HG02973 (cell line): ENCODE data around the gene ZNF322.
"Not testable (repeated sequence)": the region's sequence is repeated elsewhere in the genome, so short reads cannot be mapped to it uniquely, and the experiment has no call there.

ENCODE experiments used
- ATAC-seq: cut with Tn5 transposase; IDR thresholded peaks from one replicate; pipeline ENCODE4 v1.9.1; 2021; ENCODE audit warnings: moderate library complexity; ENCODE audit not compliant: unreplicated experiment

ZNF322 gene, protein sequence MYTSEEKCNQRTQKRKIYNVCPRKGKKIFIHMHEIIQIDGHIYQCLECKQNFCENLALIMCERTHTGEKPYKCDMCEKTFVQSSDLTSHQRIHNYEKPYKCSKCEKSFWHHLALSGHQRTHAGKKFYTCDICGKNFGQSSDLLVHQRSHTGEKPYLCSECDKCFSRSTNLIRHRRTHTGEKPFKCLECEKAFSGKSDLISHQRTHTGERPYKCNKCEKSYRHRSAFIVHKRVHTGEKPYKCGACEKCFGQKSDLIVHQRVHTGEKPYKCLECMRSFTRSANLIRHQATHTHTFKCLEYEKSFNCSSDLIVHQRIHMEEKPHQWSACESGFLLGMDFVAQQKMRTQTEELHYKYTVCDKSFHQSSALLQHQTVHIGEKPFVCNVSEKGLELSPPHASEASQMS

DNA sequence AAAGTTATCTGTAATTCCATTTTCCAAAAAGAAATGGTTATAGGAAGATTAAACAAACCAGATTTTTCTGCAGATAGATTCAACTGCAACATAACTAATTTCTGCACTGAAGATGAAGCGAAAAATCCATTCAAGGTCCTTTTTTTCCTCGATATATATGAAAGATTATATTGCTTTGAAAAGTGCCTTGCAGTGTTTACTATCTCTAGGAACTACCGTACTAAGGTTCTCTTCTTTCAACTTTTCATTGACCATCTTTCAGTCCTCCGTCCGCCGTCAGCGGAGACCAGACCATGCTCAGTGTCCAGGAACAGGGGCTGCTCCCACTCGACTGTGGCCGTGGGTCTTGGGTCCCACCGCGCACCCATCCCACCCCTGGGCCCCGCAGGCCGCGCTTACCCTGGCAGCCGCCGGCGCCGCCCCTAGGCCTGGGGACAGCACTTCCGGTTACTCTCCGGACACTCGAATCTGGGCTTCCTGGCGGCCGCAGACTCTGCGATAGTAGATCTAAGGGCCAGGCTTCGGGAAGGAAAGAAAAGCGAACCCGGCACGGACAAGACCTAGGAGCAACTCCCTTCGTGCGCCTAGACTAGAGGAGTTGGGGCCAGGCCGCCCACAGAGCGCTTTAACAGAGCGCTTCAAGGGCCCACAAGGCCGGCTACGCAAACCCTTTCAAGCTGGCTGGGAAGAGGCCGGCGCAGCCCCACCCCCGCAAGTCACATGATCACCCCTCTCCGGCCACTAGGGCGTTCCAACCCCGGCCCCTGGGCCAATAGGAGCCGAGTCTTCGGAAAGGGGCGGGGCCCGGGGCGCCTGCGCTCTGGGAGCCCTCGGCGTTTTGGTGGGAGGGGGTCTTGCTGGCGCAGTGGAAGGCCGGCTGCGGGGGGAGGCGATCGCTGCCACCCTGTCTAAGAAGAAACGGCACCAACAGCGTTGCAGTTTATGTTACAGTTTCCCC lies at the start of gene ZNF322:
Gene ZNF322 (minus strand): TSS at position 705 of the 958 bp plus-strand sequence. CDS start 21,193 bp downstream, outside the sequence.
- peak; percentile 96 for ATAC-seq

DNA sequence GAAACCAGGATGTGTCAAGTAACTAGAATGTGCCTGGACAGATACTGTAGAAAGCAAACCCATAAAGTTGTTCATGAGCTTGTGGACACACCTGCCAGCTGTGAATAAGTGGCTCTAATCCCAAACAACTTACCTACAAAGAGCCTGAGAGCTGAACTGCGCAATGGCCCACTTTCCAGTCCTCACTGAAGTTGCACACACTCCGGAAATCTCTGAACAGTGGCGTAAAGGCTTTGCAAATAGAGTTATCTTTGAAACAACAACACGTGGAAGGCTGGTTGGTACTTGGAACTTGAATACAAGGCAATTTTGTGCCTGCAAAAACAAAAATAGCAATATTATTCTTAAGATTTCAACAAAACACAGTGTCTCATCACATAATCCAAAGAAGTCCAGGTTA lies 46.2 kb upstream of the ZNF322 start:
- ATAC-seq, result not testable (repeated sequence)

DNA sequence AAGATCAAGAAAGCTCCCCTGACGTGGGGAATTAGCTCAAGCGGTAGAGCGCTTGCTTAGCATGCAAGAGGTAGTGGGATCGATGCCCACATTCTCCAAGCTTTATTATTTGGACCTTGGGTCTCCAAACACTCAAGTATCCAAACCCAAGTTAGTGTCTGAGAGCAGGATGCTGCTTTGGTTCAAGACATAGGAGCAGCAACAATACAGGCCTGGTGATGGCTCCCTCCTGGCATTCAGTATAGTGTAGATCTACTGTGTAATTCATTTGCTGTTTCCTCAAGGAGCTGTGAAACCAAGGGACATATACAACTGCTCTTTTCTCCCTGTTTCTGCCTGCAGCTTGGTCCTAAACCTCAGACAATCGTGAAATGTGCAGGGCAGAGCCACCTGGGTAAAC lies 45.8 kb upstream of the ZNF322 start:
- not testable (repeated sequence) for ATAC-seq

DNA sequence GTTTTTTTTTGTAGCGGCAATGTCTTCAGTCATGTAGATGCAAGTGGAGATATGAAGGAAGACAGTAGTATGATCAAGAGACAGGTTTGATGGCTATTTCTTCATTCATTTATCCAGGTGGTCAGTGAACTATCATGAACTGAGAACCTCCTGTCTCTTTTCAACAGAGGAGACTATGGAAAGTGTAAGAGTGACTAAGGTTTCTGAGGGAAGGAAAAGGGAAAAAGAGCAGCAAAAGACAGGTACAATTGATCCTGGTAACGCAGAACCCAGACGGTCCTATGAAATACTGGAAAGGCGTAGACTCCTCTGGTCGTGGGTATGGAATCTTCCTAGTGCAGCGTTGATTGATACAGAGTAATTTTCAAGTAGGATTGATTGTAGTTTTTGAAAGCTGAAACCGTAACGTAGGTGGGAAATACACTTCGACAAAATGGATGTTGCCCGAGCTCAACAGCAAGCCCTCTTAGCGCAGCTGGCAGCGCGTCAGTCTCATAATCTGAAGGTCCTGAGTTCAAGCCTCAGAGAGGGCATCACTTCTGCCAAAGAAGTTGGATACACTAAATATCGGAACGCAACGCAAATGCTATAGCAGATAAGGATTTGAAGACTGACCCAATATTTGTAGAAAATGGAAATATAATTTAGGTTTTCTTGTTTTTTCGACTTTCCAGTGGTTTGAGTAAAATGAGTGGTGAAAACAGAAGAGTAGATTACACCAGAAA lies 41.6 kb upstream of the ZNF322 start:
- ATAC-seq, result not testable (repeated sequence)

DNA sequence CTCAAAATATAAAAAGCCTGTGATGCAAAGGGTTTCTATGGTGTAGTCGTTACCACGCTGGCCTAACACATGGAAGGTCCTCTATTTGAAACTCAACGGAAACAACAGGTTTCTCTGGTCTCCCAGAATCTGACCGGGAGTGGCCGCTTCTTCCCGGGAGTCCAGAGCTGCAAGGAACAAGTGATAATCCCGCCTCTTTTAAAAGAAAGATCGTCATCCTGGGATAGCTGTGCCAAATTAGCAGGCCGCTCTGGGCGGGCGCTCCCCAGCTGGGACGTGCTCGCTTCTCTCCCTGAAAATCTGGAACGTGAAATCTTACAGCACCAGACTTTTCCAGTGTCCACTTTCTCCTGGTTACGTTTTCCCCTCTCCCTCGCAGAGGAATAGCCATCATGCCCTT lies 38.0 kb upstream of the ZNF322 start:
- not testable (repeated sequence) for ATAC-seq

DNA sequence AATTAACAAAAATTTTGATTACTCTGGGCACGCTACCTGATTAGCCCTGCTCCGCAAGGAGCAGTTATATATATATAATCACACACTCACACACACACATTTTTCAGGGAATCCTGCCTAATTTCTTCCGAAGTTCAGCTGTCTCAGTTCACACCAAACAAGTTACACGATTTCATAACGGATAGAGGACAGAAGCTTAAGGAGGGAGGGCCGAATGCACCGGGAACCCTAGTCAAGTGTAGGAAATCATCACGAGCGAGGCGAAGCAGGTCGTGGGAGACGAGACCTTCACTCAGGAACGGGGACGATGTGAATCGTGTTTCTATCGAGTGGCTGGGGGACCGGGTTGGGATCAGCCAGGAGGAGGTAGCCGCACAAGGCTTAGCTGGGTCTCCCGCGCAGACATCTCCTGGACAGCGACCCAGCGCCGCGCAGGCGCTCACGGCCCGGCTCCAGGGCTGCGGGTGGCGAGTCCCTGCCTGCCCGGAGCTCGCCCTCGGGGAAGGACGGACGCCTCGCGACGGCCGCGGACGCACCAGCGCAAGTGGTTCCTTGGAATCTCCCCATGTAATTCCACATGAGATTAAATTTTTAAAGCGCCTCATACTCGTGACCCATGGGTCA lies 29.9 kb upstream of the ZNF322 start:
- ATAC-seq, result not testable (repeated sequence)

DNA sequence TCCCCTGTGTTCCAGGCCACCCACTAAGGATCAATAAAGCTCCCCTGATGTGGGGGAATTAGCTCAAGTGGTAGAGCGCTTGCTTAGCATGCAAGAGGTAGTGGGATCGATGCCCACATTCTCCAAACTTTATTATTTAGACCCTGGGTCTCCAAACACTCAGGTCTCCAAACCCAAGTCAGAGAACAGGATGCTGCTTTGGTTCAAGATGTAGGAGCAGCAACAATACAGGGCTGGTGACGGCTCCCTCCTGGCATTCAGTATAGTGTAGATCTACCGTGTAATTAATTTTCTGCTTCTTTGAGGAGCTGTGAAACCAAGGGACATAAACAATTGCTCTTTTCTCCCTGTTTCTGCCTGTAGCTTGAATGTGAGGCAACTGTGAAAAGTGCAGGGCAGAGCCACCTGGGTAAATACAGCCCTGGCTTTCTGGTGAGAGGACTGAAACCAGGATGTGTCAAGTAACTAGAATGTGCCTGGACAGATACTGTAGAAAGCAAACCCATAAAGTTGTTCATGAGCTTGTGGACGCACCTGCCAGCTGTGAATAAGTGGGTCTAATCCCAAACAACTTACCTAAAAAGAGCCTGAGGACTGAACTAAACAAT lies 23.0 kb upstream of the ZNF322 start:
- ATAC-seq, result not testable (repeated sequence)

DNA sequence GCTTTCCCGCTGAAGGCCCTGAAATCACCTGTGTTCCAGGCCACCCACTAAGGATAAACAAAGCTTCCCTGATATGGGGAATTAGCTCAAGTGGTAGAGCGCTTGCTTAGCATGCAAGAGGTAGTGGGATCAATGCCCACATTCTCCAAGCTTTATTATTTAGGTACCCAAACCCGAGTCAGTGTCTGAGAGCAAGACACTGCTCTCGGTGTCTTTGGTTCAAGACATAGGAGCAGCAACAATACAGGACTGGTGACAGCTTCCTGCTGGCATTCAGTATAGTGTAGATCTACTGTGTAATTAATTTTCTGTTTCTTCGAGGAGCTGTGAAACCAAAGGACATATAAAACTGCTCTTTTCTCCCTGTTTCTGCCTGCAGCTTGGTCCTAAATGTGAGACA lies 13.7 kb upstream of the ZNF322 start:
- ATAC-seq, result not testable (repeated sequence)

DNA sequence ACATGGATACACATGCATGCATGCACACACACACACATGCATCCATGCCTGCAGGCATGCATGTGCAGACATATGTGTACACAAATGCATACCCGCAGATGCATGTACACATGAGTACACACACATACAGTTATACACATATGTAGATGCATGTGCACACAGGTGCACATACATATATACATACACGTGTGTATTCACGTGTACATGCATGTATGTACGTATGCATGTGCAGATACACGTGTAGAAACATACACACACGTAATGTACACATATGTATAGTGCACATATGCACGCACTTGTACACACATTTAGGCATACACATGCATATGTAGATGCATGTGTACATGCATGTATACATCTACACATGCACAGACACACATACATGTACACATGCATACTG lies 11.0 kb upstream of the ZNF322 start:
- ATAC-seq, result not testable (repeated sequence)

DNA sequence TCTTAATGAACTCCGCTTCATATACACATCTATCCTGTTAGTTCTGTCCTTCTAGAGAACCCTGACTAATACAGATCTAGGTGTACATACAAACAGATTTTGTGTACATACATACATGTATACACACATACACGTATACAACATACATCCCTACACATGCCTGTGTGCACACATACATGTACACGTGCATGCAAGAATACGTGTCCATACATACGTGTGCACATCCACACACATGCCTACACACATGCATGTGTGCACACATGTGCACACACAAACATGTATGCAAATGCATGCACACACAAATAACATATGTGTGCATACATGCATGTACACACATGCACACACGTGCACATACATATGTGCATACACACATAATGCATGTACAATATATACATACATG lies 10.5 kb upstream of the ZNF322 start:
- not testable (repeated sequence) for ATAC-seq

DNA sequence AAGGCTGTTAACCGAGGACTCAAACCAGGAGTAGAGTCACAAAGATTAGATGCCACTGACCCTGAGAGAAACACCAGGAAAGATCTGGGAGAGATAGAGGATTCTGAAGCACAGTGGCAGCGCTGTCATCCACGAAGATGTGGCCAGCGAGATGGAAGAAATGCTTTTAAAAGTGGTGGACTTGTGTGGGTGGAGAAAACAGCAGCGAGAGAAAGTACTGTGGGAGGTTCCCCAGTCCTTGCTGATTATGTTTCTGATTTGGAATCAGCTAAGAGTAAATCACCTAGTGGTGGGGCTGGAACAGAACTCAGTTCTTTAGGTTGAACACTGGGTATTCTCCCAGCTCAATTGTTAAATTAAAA lies 435 bp upstream of the ZNF322 start:
- peak; percentile 40 for ATAC-seq

DNA sequence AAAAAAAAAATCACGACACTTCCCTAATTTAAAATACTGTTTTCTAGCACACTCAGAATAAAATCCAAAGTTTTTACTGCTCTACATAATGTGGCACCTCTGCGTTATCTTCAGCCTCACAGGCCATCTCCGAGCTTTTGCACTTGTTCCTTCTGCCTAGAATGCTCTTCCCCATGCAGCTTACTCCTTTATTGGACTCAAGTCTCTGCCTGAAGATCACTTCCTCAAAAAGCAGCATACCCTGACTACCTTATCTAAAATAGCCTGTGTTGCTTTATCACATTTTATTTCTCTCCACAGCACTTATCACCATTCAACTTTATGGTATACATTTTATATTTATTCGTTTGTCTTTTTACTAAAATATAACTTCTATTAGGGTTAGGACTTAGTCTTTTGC lies 2.3 kb downstream of the ZNF322 start:
- no peak for ATAC-seq

DNA sequence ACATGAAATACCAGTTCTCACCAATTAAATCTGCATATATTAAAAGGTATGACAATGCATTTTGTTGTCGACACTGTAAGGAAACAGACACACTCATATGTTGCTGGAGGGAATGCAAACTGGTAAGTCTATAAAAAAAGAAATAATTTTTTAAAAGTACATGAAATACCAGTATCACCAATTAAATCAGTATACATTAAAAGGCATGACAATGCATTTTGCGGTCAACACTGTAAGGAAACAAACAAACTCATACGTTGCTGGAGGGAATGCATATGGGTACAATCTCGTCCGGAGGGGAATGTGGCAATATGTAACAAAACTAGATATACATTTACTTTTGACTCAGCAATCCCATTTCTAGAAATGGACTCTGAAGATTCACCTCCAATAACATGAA lies 6.5 kb downstream of the ZNF322 start:
- ATAC-seq, result no peak

DNA sequence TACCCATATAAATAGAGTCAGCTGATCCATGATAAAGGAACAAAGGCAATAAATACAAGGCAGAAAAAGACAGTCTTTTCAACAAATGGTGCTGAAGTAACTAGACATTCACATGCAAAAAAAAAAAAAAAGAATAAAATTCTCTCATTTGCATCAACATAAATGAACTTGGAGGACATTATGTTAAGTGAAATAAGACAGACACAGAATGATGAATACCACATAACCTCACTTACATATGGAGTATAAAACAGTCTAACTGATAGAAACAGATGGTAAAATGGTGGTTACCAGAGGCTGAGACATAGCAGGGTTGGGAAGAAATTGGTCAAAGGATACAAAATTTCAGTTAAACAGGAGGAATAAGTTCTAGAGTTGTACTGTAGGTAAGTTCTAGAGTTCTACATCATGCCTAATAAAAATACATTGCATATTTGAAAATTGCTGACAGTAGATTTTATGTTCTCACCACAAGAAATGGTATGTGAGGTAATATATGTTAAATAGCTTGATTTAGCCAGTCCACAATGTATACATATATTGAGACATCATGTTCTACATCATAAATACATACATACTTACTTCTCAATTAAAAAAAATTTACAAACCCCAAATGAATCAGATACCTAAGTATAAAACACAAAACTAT lies 8.3 kb downstream of the ZNF322 start:
- ATAC-seq, result no peak

DNA sequence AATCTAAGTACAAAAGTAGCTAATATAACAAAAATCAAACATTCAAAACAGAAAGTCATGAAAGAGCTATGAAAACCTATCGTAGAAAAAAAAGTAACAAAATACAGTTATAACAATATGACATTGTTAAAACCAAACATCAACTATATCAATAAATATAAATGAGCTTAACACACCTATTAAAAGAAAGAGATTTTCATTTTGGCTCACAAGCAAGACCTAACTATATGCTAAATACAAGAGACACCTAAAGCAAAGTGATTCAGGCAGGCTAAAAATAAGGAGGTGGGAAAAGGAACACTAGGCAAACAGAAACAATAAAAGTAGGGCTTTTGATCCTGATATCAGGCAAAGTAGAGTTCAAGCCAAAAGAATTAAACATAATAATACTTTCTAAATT lies 13.5 kb downstream of the ZNF322 start:
- no peak for ATAC-seq

DNA sequence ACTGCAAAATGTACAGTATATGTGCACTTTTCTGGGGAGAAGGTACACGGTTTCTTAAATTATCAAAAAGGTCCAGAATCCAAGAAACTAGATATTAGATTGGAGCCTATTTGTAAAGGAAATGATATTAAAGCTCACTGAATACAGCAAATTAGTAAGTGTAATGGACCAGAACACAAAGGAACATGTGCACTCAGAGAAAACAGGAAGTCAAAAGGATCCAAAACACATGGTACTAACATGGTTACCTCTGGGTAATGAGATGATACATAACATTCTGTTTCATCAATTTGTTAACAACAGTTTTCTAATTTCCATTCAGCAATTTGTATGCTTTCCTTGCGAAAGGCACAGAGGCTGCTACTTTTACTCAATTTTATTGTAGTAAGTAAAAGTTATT lies 18.7 kb downstream of the ZNF322 start:
- ATAC-seq, result no peak

DNA sequence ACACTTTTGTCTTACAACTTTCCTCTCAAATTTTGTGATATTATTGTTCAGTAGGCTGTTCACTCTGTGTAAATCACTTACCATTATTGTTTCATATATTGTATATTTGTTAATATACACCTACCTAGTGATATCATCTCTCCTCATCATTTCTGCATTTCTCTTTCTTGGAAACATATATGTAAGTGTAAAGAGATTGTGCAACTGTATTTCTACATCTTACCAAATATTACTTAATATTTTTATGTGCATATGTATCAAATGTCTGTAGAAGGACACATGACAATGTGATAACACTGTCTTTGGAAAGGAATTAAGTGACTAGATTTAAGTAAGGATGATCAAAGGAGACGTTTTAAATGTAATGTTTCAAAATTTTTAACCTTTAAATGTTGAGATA lies 30.2 kb downstream of the ZNF322 start:
- no peak for ATAC-seq

DNA sequence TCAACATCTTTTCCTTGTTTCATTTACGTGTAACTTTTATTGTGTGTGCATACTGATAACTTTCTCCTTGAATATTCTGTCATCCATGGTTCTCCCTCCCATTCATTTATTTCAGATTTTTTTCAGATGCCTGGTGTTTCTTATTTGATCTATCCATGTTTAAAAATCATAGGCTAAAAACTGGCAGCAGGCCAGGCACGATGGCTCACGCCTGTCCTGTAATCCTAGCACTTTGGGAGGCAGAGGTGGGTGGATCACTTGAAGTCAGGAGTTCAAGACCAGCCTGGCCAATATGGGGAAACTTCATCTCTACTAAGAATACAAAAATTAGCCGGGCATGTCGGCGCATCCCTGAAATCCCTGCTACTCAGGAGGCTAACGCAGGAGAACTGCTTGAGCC lies 31.7 kb downstream of the ZNF322 start:
- no peak for ATAC-seq

DNA sequence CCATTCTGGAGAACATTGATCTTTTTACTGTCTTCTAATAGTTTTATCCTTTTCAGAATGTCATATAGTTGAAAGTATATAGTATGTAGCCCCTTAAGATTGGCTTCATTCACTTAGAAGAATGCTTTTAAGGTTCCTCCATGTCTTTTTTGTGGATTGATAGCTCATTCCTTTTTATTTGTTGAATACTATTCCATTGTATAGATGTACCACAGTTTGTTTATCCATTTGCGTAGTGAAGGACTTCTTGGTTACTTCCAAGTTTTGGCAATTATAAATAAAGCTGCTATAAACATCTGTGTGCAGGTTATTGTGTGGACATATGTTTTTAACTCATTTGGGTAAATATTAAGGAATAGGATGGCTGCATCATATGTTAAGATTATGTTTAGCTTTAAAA lies 35.0 kb downstream of the ZNF322 start:
- ATAC-seq, result no peak

DNA sequence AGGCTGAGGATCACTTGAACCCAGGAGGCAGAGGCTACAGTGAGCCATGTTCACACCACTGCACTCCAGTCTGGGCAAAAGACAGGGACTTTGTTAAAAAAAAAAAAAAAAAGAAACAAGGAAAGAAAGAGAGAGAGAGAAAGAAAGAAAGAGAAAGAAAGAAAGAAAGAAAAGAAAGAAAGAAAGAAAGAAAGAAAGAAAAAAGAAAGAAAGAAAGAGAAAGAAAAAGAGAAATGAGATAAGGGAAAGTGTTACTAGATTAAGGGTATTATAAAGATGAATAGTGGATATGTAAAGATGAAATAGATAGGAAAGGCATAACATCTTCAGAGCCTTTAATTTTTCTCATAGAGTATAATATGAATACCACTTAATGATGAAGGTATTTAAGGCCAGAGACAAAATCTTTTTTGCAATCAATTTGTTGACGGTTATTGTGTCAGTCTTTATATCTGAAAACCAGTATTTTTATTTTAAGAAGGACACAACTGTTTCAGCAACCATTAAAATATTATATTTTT lies 36.1 kb downstream of the ZNF322 start:
- no peak for ATAC-seq
